ENCODE data around the gene PEAR1. TPM values are rescaled to one million over a fixed set of nuclear protein-coding genes. Genes with fewer than 3 reads are reported as not detected.

Gene PEAR1
- total and polyA plus RNA-seq, 9 donors = 4.3 to 21.2 (median 13.4) TPM

DNA sequence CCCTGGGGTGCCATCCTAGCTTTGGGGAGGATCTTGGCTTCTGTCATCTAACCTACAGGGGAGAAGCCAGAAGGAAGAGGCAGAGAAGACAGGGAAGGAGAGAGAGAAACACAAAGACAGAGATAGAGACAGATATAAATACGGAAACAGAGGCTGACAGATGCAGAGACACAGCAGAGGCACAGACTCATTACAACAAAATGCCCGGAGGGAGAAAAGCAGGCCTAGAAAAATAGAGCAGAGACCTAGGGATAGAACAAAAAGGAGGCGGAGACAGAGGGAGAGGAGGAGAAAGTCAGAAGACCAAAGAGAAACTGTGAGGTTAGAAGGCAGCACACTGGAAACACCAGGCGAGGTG, 1.9 kb downstream of the PEAR1 start:
- Histone ChIP-seq H3K27me3 (no peaks in the 10 kb centered on the region), H3K36me3 (no peaks in the 10 kb centered on the region), H3K4me3 (no peak overlapping the region), H3K4me1 (ENCODE audit: insufficient read depth) (peaks cover 19% of the 10 kb centered on the region), H3K9me3 (no peaks in the 10 kb centered on the region), H3K27ac (peak overlapping the region; percentile 82 to 94)
- WGBS, 3 donors = 57 to 61% (median 58%) methylated on average over 4 of the region's 4 CpGs
- intact Hi-C loops (cut with DNase I) = no loop called here
- no peak for TF ChIP-seq CTCF (IDR thresholded peaks at IDR 0.05)
- TF ChIP-seq POLR2A (IDR thresholded peaks at IDR 0.05) = no peak
- no peak for TF ChIP-seq EP300 (IDR thresholded peaks at IDR 0.05)
- DNase-seq = no peak

- no peak overlapping the region for H3K4me3 ChIP-seq
- no peaks in the 10 kb centered on the region for H3K27me3 ChIP-seq
- no peaks in the 10 kb centered on the region for H3K9me3 ChIP-seq
- H3K4me1 ChIP-seq (ENCODE audit: insufficient read depth) = peaks cover 19% of the 10 kb centered on the region
- H3K36me3 ChIP-seq = no peaks in the 10 kb centered on the region
- intact Hi-C loops (cut with DNase I) = no loop called here
- 71 to 80% (median 75%) methylated on average over 6 of the region's 6 CpGs for WGBS, 3 donors
- H3K27ac ChIP-seq = peak overlapping the region in 1 of 2 donors; percentile 82
- DNase-seq = no peak
- TF ChIP-seq CTCF (IDR thresholded peaks at IDR 0.05) (no peak), EP300 (IDR thresholded peaks at IDR 0.05) (no peak), POLR2A (IDR thresholded peaks at IDR 0.05) (no peak)
These were observed 2.4 kb downstream of the PEAR1 start for GRCh38 chr1:156895927-156896326.

DNA sequence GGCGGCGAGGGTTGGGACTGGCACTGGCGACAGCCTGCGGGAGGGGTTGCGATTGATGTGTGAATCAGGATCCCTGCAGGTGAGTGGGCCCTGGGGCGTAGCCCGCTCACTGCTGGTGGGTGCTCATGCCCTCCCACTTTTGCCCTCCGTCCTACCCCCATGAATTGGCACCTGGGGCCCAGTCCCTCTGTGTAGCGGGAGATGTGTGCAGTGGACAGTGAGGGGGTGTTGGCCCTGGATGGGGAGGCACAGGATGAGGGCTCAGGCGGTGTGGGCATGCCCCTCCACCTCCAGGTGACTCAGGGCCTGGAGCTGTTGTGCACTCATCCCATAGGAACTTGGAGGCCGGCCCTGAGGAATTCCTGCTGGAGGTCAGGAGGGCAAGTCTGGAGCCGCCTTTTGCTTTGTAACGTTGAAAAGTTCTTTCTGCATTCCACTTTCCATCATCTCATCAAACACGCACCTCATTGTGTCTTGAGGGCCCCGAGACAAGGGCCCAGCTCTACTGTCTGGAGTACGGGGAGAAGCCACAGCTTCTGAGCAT, 3.0 kb downstream of the PEAR1 start:
- DNase-seq = peak; percentile 47 to 65 (median 53)
- intact Hi-C loops (cut with DNase I) = loop anchor here in 1 of 4 donors (1.0 kb wide), 1 partner anchor 30 kb away; no protein-coding TSS in a partner anchor
- Histone ChIP-seq H3K9me3 (no peaks in the 10 kb centered on the region), H3K4me3 (no peak overlapping the region), H3K27me3 (no peaks in the 10 kb centered on the region), H3K4me1 (ENCODE audit: insufficient read depth) (peaks cover 25% of the 10 kb centered on the region), H3K36me3 (no peaks in the 10 kb centered on the region), H3K27ac (peak overlapping the region in 1 of 2 donors; percentile 19)
- no peak for TF ChIP-seq POLR2A (IDR thresholded peaks at IDR 0.05)
- TF ChIP-seq EP300 (IDR thresholded peaks at IDR 0.05) = no peak
- no peak for TF ChIP-seq CTCF (IDR thresholded peaks at IDR 0.05)
- WGBS, 3 donors = 65 to 73% (median 71%) methylated on average over 16 of the region's 16 CpGs

- WGBS, 3 donors = 70 to 81% (median 73%) methylated on average over 14 of the region's 14 CpGs
- H3K9me3 ChIP-seq = no peaks in the 10 kb centered on the region
- H3K4me3 ChIP-seq = no peak overlapping the region
- no peaks in the 10 kb centered on the region for H3K27me3 ChIP-seq
- TF ChIP-seq POLR2A (IDR thresholded peaks at IDR 0.05) (no peak), CTCF (IDR thresholded peaks at IDR 0.05) (no peak), EP300 (IDR thresholded peaks at IDR 0.05) (no peak)
- H3K36me3 ChIP-seq = no peaks in the 10 kb centered on the region
- no peak for DNase-seq
- intact Hi-C loops (cut with DNase I) = loop anchor here in 1 of 4 donors (1.0 kb wide), 1 partner anchor 29 kb away; no protein-coding TSS in a partner anchor
- peak overlapping the region; percentile 19 to 27 for H3K27ac ChIP-seq
- H3K4me1 ChIP-seq (ENCODE audit: insufficient read depth) = peaks cover 29% of the 10 kb centered on the region
These were observed 3.7 kb downstream of the PEAR1 start for GRCh38 chr1:156897078-156897825.

All from ovary (tissue), 9 donors.